Hepatocyte (in vitro differentiated cells): ENCODE results near the gene PIGK. TPM values are rescaled to one million over a fixed set of nuclear protein-coding genes. Genes with fewer than 3 reads are reported as not detected.

Experiments used
- DNase-seq: peaks from one replicate; pipeline ENCODE4 v3.0.0-alpha.2; 2016; ENCODE audit warnings: low spot score
- H2AFZ ChIP-seq: fragments of 200-600 bp; sonication (generic); 2 replicates; pipeline ENCODE4 v1.6.0; 2016; ENCODE audit warnings: antibody characterized with exemption, mild to moderate bottlenecking
- H3K27ac ChIP-seq: fragments of 200-600 bp; sonication (generic); 2 replicates; pipeline ENCODE4 v1.5.1; 2016; ENCODE audit warnings: mild to moderate bottlenecking
- H3K27me3 ChIP-seq: fragments of 200-600 bp; sonication (generic); 2 replicates; pipeline ENCODE4 v1.6.1; 2016
- H3K36me3 ChIP-seq: fragments of 200-600 bp; sonication (generic); replicated peaks from 2 replicates; pipeline ENCODE4 v1.5.1; 2016; ENCODE audit warnings: low read depth; ENCODE audit not compliant: insufficient read depth
- H3K4me1 ChIP-seq: fragments of 200-600 bp; sonication (generic); 2 replicates; pipeline ENCODE4 v1.5.1; 2016; ENCODE audit warnings: mild to moderate bottlenecking, moderate library complexity; ENCODE audit not compliant: insufficient read depth
- H3K4me2 ChIP-seq: fragments of 200-600 bp; sonication (generic); 2 replicates; pipeline ENCODE4 v1.6.0; 2016
- H3K4me3 ChIP-seq: fragments of 200-600 bp; sonication (generic); 2 replicates; pipeline ENCODE4 v1.5.1; 2016; ENCODE audit warnings: mild to moderate bottlenecking
- H3K79me2 ChIP-seq: fragments of 200-600 bp; sonication (generic); 2 replicates; pipeline ENCODE4 v1.6.0; 2017; ENCODE audit warnings: mild to moderate bottlenecking
- H3K9me2 ChIP-seq: fragments of 200-600 bp; sonication (generic); replicated peaks from 2 replicates; pipeline ENCODE4 v1.6.0; 2017; ENCODE audit warnings: mild to moderate bottlenecking; ENCODE audit not compliant: insufficient read depth
- H3K9me3 ChIP-seq: fragments of 200-600 bp; sonication (generic); 2 replicates; pipeline ENCODE4 v1.5.1; 2016; ENCODE audit warnings: low read depth, mild to moderate bottlenecking
- H4K20me1 ChIP-seq: fragments of 200-600 bp; sonication (generic); 2 replicates; pipeline ENCODE4 v1.6.0; 2016; ENCODE audit warnings: mild to moderate bottlenecking; ENCODE audit not compliant: insufficient read depth, poor library complexity, severe bottlenecking
- EZH2 ChIP-seq: fragments of 200-600 bp; sonication (generic); IDR thresholded peaks from 2 replicates; pipeline ENCODE4 v1.6.1; 2016; ENCODE audit warnings: antibody characterized with exemption, mild to moderate bottlenecking, borderline replicate concordance
- EZH2phosphoT487 ChIP-seq: fragments of 200-600 bp; sonication (generic); IDR thresholded peaks from one replicate; pipeline ENCODE4 v1.6.1; 2018; ENCODE audit warnings: antibody characterized with exemption, mild to moderate bottlenecking, low read depth, moderate library complexity; ENCODE audit not compliant: unreplicated experiment, severe bottlenecking
- WGBS: methylation state at CpG from one replicate; pipeline ENCODE4 v1.1.6; 2016; ENCODE audit warnings: low lambda C conversion rate; ENCODE audit errors: missing lambda C conversion rate; 5-methylcytosine and 5-hydroxymethylcytosine counted together
- polyA plus RNA-seq: library from polyadenylated mRNA; unstranded; fragments of >200 nt; fragmentation: Nextera tagmentation; extraction: Ambion mirVana; gene quantifications from 2 replicates; pipeline ENCODE4 v1.2.1, GENCODE V29; 2016
- total RNA-seq: library from RNA; depleted of rRNA; stranded (reverse); fragments of >200 nt; gene quantifications from 2 replicates; pipeline ENCODE4 v1.2.3, GENCODE V29; 2014
- TF ChIP-seq, protein P1 (sequence below): fragments of 200-600 bp; sonication (generic); IDR thresholded peaks from 2 replicates; pipeline ENCODE4 v1.5.1; 2016; ENCODE audit warnings: antibody characterized with exemption, mild to moderate bottlenecking; ENCODE audit not compliant: poor library complexity

Gene PIGK
- total and polyA plus RNA-seq, 2 experiments from 2014 or later, result 19.4 to 37.1 TPM

DNA sequence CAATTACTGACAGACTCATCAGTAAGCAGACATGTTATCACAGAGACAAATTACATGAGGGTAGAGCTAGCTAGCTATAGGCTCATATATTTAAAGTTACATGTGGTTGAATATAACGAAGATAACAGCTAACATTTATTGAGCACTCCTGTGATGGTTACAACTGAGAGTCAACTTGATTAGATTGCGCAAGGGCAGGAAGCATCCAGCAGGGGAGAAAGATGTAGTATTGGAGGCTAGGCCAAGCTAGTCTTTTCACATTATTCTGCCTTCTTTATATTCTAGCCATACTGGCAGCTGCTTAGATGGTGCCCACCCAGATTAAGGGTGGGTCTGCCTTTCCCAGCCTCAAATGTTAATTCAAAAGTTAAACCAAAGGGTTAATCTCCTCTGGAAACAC lies 37.1 kb downstream of the PIGK start:
- WGBS, result 94% methylated on average over 2 of the region's 2 CpGs
- Histone ChIP-seq H3K79me2 (no peaks in the 10 kb centered on the region), H3K27me3 (no peaks in the 10 kb centered on the region), H3K9me3 (no peaks in the 10 kb centered on the region), H3K27ac (no peak overlapping the region), H2AFZ (no peak overlapping the region), H3K36me3 (no peaks in the 10 kb centered on the region), H3K4me1 (no peaks in the 10 kb centered on the region), H4K20me1 (no peaks in the 10 kb centered on the region), H3K4me2 (no peak overlapping the region), H3K4me3 (no peak overlapping the region), H3K9me2 (no peaks in the 10 kb centered on the region)
- TF ChIP-seq, protein P1, sequence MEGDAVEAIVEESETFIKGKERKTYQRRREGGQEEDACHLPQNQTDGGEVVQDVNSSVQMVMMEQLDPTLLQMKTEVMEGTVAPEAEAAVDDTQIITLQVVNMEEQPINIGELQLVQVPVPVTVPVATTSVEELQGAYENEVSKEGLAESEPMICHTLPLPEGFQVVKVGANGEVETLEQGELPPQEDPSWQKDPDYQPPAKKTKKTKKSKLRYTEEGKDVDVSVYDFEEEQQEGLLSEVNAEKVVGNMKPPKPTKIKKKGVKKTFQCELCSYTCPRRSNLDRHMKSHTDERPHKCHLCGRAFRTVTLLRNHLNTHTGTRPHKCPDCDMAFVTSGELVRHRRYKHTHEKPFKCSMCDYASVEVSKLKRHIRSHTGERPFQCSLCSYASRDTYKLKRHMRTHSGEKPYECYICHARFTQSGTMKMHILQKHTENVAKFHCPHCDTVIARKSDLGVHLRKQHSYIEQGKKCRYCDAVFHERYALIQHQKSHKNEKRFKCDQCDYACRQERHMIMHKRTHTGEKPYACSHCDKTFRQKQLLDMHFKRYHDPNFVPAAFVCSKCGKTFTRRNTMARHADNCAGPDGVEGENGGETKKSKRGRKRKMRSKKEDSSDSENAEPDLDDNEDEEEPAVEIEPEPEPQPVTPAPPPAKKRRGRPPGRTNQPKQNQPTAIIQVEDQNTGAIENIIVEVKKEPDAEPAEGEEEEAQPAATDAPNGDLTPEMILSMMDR, result no peak
- no peak for TF ChIP-seq EZH2phosphoT487
- no peak for TF ChIP-seq EZH2
- no peak for DNase-seq

DNA sequence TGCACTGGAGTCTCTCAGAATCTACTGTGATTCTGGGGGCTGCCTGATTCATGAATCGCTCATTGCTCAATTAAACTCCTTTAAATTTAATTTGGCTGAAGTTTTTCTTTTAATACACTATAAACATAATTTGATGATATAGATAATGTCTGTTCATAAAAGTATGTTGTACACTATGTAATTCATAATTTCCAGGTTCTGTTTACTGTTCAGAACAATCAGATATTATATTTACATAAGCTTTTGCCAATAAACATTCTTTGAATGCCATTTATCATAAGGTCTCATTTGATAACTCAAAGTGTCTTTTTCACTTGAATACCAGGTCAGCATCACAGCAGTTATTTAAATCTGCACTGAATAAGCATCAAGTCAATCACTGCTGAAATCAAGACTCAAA lies 39.6 kb downstream of the PIGK start:
- Histone ChIP-seq H2AFZ (no peak overlapping the region), H4K20me1 (no peaks in the 10 kb centered on the region), H3K9me3 (no peaks in the 10 kb centered on the region), H3K27me3 (no peaks in the 10 kb centered on the region), H3K4me3 (no peak overlapping the region), H3K27ac (no peak overlapping the region), H3K4me1 (no peaks in the 10 kb centered on the region), H3K4me2 (no peak overlapping the region), H3K79me2 (no peaks in the 10 kb centered on the region), H3K36me3 (no peaks in the 10 kb centered on the region), H3K9me2 (no peaks in the 10 kb centered on the region)
- no peak for DNase-seq
- WGBS, result 97% methylated on average over 1 of the region's 1 CpG
- TF ChIP-seq EZH2phosphoT487 (no peak), EZH2 (no peak)
- TF ChIP-seq, protein P1, result no peak

- H3K27me3 ChIP-seq, result no peaks in the 10 kb centered on the region
- H2AFZ ChIP-seq, result no peak overlapping the region
- H4K20me1 ChIP-seq, result no peaks in the 10 kb centered on the region
- no peaks in the 10 kb centered on the region for H3K79me2 ChIP-seq
- WGBS, result 90% methylated on average over 3 of the region's 3 CpGs
- no peak overlapping the region for H3K4me2 ChIP-seq
- no peak for TF ChIP-seq EZH2phosphoT487
- TF ChIP-seq, protein P1, result no peak
- no peak for TF ChIP-seq EZH2
- H3K9me2 ChIP-seq, result no peaks in the 10 kb centered on the region
- no peaks in the 10 kb centered on the region for H3K36me3 ChIP-seq
- H3K9me3 ChIP-seq, result no peaks in the 10 kb centered on the region
- H3K27ac ChIP-seq, result no peak overlapping the region
- no peaks in the 10 kb centered on the region for H3K4me1 ChIP-seq
- H3K4me3 ChIP-seq, result no peak overlapping the region
- DNase-seq, result no peak
These were observed 43.9 kb downstream of the PIGK start for GRCh38 chr1:77175230-77175844.
